ENCODE measurements around the gene TMEM86B. TPM values are rescaled to one million over a fixed set of nuclear protein-coding genes. Genes with fewer than 3 reads are reported as not detected.
"Not testable (repeated sequence)": the region's sequence is repeated elsewhere in the genome, so short reads cannot be mapped to it uniquely, and the experiment has no call there.

Gene TMEM86B
- total RNA-seq, 1 experiment from 2014 or later, result 4.2 TPM

- no peak for TF ChIP-seq CTCF (IDR thresholded peaks at IDR 0.05; ENCODE audit: unreplicated experiment)
- intact Hi-C loops (cut with micrococcal nuclease), result loop anchor here (2.0 kb wide), 1 partner anchor 18 kb away; no protein-coding TSS in a partner anchor
- ChIA-PET POLR2A (interaction anchor here (0.7 to 1.9 kb wide), 6 partner anchors 9 to 61 kb away, joined by 3 to 12 read pairs (median 6); partner anchors contain the start of gene SYT5), CTCF (interaction anchor here (0.5 kb wide), 1 partner anchor 69 kb away, joined by 3 read pairs; no protein-coding TSS in a partner anchor)
- no TSS peak for BruUV-seq (replicated peaks)
- no peaks in the 10 kb centered on the region for H3K27me3 Mint-ChIP-seq (ENCODE audit: insufficient read depth, unreplicated experiment)
- DNase-seq (ENCODE audit: unreplicated experiment), result peak; percentile 93
- peak overlapping the region; percentile 66 for H3K4me3 Mint-ChIP-seq (ENCODE audit: unreplicated experiment)
- H3K36me3 Mint-ChIP-seq (ENCODE audit: insufficient read depth, unreplicated experiment), result peaks cover 10% of the 10 kb centered on the region
- peaks cover 21% of the 10 kb centered on the region for H3K4me1 Mint-ChIP-seq (ENCODE audit: insufficient read depth, unreplicated experiment)
- H3K9me3 Mint-ChIP-seq (ENCODE audit: unreplicated experiment), result no peaks in the 10 kb centered on the region
- peak overlapping the region; percentile 91 for H3K27ac Mint-ChIP-seq (ENCODE audit: low read depth, unreplicated experiment)
Observed at GRCh38 chr19:55206664-55207500, 21.7 kb downstream of the TMEM86B start.

GRCh38 chr19:55202199-55202598, 26.4 kb downstream of the TMEM86B start:
- POLR2A ChIA-PET, result interaction anchor here (0.6 kb wide), 1 partner anchor 85 kb away, joined by 3 read pairs; the partner anchor contains the start of gene PPP1R12C
- intact Hi-C loops (cut with micrococcal nuclease); H3K9me3 Mint-ChIP-seq (ENCODE audit: unreplicated experiment); H3K36me3 Mint-ChIP-seq (ENCODE audit: insufficient read depth, unreplicated experiment); BruUV-seq (replicated peaks); H3K4me1 Mint-ChIP-seq (ENCODE audit: insufficient read depth, unreplicated experiment); H3K4me3 Mint-ChIP-seq (ENCODE audit: unreplicated experiment); H3K27me3 Mint-ChIP-seq (ENCODE audit: insufficient read depth, unreplicated experiment); H3K27ac Mint-ChIP-seq (ENCODE audit: low read depth, unreplicated experiment); DNase-seq (ENCODE audit: unreplicated experiment): not testable (repeated sequence)
- peak; percentile 13 for TF ChIP-seq CTCF (IDR thresholded peaks at IDR 0.05; ENCODE audit: unreplicated experiment)
- CTCF ChIA-PET, result interaction anchor here (1.0 to 1.2 kb wide), 2 partner anchors 13 to 216 kb away, joined by 3 to 5 read pairs; no protein-coding TSS in a partner anchor

- no TSS peak for BruUV-seq (replicated peaks)
- Mint-ChIP-seq H3K36me3 (ENCODE audit: insufficient read depth, unreplicated experiment) (no peaks in the 10 kb centered on the region), H3K27ac (ENCODE audit: low read depth, unreplicated experiment) (no peak overlapping the region), H3K27me3 (ENCODE audit: insufficient read depth, unreplicated experiment) (no peaks in the 10 kb centered on the region), H3K9me3 (ENCODE audit: unreplicated experiment) (no peaks in the 10 kb centered on the region), H3K4me1 (ENCODE audit: insufficient read depth, unreplicated experiment) (no peaks in the 10 kb centered on the region), H3K4me3 (ENCODE audit: unreplicated experiment) (no peak overlapping the region)
- intact Hi-C loops (cut with micrococcal nuclease), result no loop called here
- DNase-seq (ENCODE audit: unreplicated experiment), result no peak
- TF ChIP-seq CTCF (IDR thresholded peaks at IDR 0.05; ENCODE audit: unreplicated experiment), result no peak
- CTCF ChIA-PET, result no interaction called here
- POLR2A ChIA-PET, result interaction anchor here (1.5 to 2.5 kb wide), 3 partner anchors 7 to 15 kb away, joined by 12 to 16 read pairs (median 13); no protein-coding TSS in a partner anchor
Observed at GRCh38 chr19:55199620-55200204, 28.9 kb downstream of the TMEM86B start.

GRCh38 chr19:55198651-55199050, 29.9 kb downstream of the TMEM86B start:
- H3K27ac Mint-ChIP-seq (ENCODE audit: low read depth, unreplicated experiment), result no peak overlapping the region
- POLR2A ChIA-PET, result interaction anchor here (0.6 to 2.5 kb wide), 5 partner anchors 8 to 61 kb away, joined by 5 to 16 read pairs (median 12); partner anchors contain the start of gene PPP6R1
- no peaks in the 10 kb centered on the region for H3K4me1 Mint-ChIP-seq (ENCODE audit: insufficient read depth, unreplicated experiment)
- BruUV-seq (replicated peaks), result no TSS peak
- H3K27me3 Mint-ChIP-seq (ENCODE audit: insufficient read depth, unreplicated experiment), result no peaks in the 10 kb centered on the region
- no peak overlapping the region for H3K4me3 Mint-ChIP-seq (ENCODE audit: unreplicated experiment)
- no peaks in the 10 kb centered on the region for H3K9me3 Mint-ChIP-seq (ENCODE audit: unreplicated experiment)
- H3K36me3 Mint-ChIP-seq (ENCODE audit: insufficient read depth, unreplicated experiment), result no peaks in the 10 kb centered on the region
- intact Hi-C loops (cut with micrococcal nuclease), result no loop called here
- CTCF ChIA-PET, result interaction anchor here (1.2 to 1.3 kb wide), 2 partner anchors 11 to 39 kb away, joined by 3 read pairs; partner anchors contain the start of gene PTPRH
- no peak for DNase-seq (ENCODE audit: unreplicated experiment)
- no peak for TF ChIP-seq CTCF (IDR thresholded peaks at IDR 0.05; ENCODE audit: unreplicated experiment)
